Measurements from ENCODE around the gene GATB. TPM values are rescaled to one million over a fixed set of nuclear protein-coding genes. Genes with fewer than 3 reads are reported as not detected.
A peak's percentile ranks its signal among the peaks of the same experiment; 100 is the strongest.
"Not testable (repeated sequence)": the region's sequence is repeated elsewhere in the genome, so short reads cannot be mapped to it uniquely, and the experiment has no call there.

Gene GATB
- total and polyA plus RNA-seq, 2 donors, result 11.7 to 12.8 TPM

DNA sequence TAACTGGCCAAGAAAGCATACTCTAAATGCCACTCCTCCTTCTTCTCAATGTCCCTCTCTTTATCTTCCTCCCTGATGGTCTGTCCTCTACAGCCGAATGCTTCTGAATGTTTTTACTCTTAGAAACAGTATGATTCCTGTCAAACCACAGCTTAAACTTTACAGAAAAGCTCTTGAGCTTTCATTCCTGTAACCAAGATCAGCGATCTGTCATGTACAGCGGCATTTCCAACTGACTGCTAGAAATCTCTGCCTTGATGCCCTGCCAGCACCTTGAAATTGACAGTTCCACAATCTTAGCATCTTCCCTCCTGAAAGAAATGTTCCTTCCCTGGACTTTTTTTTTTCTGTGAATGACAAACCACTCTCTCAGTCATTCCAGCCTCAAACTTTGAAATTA is 11.5 kb upstream of the GATB start:
- 70% methylated on average over 3 of the region's 3 CpGs for WGBS

GRCh38 chr4:151771664-151772063 is 10.9 kb upstream of the GATB start:
- Histone ChIP-seq H3K4me3 (ENCODE audit: low read depth, low read length) (no peak overlapping the region), H3K4me1 (ENCODE audit: insufficient read depth) (no peaks in the 10 kb centered on the region), H3K27ac (ENCODE audit: low read depth) (no peak overlapping the region), H3K36me3 (ENCODE audit: insufficient read depth) (no peaks in the 10 kb centered on the region)
- DNase-seq (ENCODE audit: extremely low spot score), result no peak
- WGBS, result 39% methylated on average over 5 of the region's 5 CpGs

More for the DNA sequence above, 11.5 kb upstream of the GATB start:
- DNase-seq (ENCODE audit: extremely low spot score), result no peak
- H3K4me1 ChIP-seq (ENCODE audit: insufficient read depth), result no peaks in the 10 kb centered on the region
- no peaks in the 10 kb centered on the region for H3K36me3 ChIP-seq (ENCODE audit: insufficient read depth)
- no peak overlapping the region for H3K4me3 ChIP-seq (ENCODE audit: low read depth, low read length)
- H3K27ac ChIP-seq (ENCODE audit: low read depth), result no peak overlapping the region

DNA sequence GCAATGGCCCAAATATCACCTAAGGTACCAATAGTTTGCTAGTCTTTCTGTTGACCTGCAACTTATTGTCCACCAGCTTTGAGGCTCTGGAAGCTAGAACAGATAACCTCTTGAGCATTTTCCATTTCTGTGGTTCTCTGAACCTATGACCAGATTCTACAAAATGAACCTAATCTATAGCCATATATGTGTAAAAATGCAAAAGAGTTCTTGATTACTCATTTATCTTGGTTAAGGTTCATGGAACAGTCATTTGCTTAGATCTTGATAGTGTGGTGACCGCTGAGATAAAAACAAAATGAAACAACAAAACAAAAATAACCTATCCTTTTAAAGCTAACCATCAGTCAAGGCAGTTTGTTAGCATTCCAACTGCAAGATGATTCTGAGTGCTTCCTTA is 9.3 kb upstream of the GATB start:
- DNase-seq (ENCODE audit: extremely low spot score), result no peak
- Histone ChIP-seq H3K4me3 (ENCODE audit: low read depth, low read length) (no peak overlapping the region), H3K27ac (ENCODE audit: low read depth) (no peak overlapping the region), H3K4me1 (ENCODE audit: insufficient read depth) (no peaks in the 10 kb centered on the region), H3K36me3 (ENCODE audit: insufficient read depth) (no peaks in the 10 kb centered on the region)
- 68% methylated on average over 1 of the region's 1 CpG for WGBS

- no peak overlapping the region for H3K4me3 ChIP-seq (ENCODE audit: low read depth, low read length)
- no peaks in the 10 kb centered on the region for H3K4me1 ChIP-seq (ENCODE audit: insufficient read depth)
- no peak overlapping the region for H3K27ac ChIP-seq (ENCODE audit: low read depth)
- DNase-seq (ENCODE audit: extremely low spot score), result no peak
- WGBS, result 81% methylated on average over 2 of the region's 2 CpGs
- H3K36me3 ChIP-seq (ENCODE audit: insufficient read depth), result no peaks in the 10 kb centered on the region
These were observed 8.0 kb upstream of the GATB start for GRCh38 chr4:151768835-151769234.

DNA sequence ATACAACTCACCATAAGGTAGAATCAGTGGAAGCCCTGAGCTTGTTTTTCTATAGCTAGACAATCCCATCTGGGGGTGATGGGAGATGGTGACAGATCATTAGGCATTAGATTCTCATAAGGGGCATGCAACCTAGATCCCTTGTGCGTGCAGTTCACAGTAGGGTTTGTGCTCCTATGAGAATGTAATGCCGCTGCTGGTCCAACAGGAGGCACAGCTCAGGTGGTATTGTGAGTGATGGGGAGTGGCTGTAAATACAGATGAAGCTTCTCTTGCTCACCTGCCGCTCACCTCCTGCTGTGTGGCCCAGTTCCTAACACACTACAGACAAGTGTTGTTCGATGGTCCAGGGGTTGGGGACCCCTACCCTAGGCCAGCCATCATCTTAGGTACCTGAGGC is 5.9 kb upstream of the GATB start:
- H3K4me3 ChIP-seq (ENCODE audit: low read depth, low read length), result no peak overlapping the region
- no peaks in the 10 kb centered on the region for H3K4me1 ChIP-seq (ENCODE audit: insufficient read depth)
- no peaks in the 10 kb centered on the region for H3K36me3 ChIP-seq (ENCODE audit: insufficient read depth)
- H3K27ac ChIP-seq (ENCODE audit: low read depth), result no peak overlapping the region
- DNase-seq (ENCODE audit: extremely low spot score), result no peak
- WGBS, result 86% methylated on average over 4 of the region's 4 CpGs

GRCh38 chr4:151760002-151760401 is 805 bp downstream of the GATB start:
- WGBS, result 16% methylated on average over 3 of the region's 3 CpGs
- DNase-seq (ENCODE audit: extremely low spot score), result no peak
- Histone ChIP-seq H3K27ac (ENCODE audit: low read depth) (no peak overlapping the region), H3K4me3 (ENCODE audit: low read depth, low read length) (peak overlapping the region; percentile 86), H3K36me3 (ENCODE audit: insufficient read depth) (no peaks in the 10 kb centered on the region), H3K4me1 (ENCODE audit: insufficient read depth) (no peaks in the 10 kb centered on the region)

- Histone ChIP-seq H3K4me1 (ENCODE audit: insufficient read depth) (no peaks in the 10 kb centered on the region), H3K27ac (ENCODE audit: low read depth) (no peak overlapping the region), H3K36me3 (ENCODE audit: insufficient read depth) (no peaks in the 10 kb centered on the region), H3K4me3 (ENCODE audit: low read depth, low read length) (no peak overlapping the region)
- 94% methylated on average over 5 of the region's 5 CpGs for WGBS
- DNase-seq (ENCODE audit: extremely low spot score), result no peak
These were observed 7.8 kb downstream of the GATB start for GRCh38 chr4:151753056-151753455.

DNA sequence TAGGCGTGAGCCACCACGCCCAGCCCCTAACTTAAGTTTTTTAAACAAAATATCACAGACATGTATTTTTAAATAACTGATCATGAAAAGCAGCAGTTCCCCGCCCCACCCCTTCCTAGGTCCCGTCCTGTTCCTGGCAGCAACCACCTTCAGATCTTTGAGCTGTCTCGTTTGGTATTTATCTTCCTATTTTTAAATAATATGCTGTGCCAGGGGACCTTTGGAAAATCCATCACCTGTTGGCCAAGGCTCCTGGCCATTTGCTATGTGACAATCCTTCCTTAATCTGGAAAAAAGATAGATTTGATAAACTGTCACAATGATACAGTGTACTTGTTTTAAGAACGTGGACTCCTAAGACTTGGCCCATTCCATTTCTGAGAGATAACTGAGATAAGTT is 10.7 kb downstream of the GATB start:
- Histone ChIP-seq H3K36me3 (ENCODE audit: insufficient read depth) (no peaks in the 10 kb centered on the region), H3K4me1 (ENCODE audit: insufficient read depth) (no peaks in the 10 kb centered on the region), H3K27ac (ENCODE audit: low read depth) (no peak overlapping the region), H3K4me3 (ENCODE audit: low read depth, low read length) (no peak overlapping the region)
- WGBS, result 70% methylated on average over 6 of the region's 6 CpGs
- no peak for DNase-seq (ENCODE audit: extremely low spot score)

DNA sequence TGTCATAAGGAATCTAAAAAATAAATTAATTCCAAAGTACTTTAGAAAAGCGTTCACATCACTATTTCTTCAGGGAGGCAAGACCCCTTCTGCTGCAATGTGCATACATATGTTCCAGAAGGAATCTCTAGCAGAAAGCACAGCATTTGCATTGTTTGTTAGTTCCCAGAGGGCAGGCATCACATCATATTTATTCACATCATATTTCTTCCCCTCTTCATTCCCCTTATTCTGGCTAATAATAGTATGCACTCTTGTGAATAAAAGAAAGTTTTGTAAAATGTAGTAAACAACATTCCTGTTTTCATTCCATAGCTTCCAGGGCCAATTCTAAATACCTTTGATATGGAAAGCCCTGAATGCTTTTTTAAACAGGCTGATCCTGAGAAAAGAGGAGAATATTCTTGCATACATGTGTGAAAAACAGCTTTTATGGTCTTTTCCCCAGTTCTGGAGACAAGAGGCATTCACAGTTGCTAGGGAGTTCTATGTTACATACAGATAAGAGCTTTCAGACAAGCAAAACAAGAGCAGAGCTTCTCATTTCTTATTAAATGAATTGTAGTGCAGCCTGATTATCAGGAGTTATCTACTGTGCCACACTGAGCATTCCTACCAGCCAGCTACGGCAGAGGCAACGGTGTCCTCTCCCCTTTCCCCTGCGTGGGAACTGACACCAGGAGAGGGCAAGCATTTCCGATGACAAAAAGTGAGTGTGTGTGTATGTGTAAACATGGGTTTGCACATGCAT is 15.2 kb downstream of the GATB start:
- H3K4me1 ChIP-seq (ENCODE audit: insufficient read depth), result no peaks in the 10 kb centered on the region
- DNase-seq (ENCODE audit: extremely low spot score), result no peak
- 50% methylated on average over 5 of the region's 5 CpGs for WGBS
- no peaks in the 10 kb centered on the region for H3K36me3 ChIP-seq (ENCODE audit: insufficient read depth)
- no peak overlapping the region for H3K4me3 ChIP-seq (ENCODE audit: low read depth, low read length)
- H3K27ac ChIP-seq (ENCODE audit: low read depth), result no peak overlapping the region

DNA sequence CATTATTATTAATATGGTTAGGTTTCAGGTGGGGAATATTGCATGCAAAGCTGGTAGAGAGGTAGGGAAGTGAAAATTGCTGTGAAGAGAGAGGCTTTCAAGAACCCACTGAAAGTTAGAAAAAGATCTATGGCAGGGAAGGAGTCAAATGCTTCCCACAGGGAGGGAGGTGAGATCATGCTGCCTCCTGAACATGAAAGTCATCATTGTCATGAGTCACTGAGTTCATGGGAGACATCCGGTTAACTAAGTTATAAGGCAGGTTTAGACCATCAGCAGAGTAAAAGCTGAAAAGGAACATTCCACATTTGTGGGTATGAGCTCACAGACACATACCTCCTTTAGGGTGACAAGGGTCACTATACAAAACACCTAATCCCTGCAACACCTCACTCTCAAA is 16.2 kb downstream of the GATB start:
- H3K4me1 ChIP-seq (ENCODE audit: insufficient read depth), result no peaks in the 10 kb centered on the region
- H3K4me3 ChIP-seq (ENCODE audit: low read depth, low read length), result no peak overlapping the region
- H3K27ac ChIP-seq (ENCODE audit: low read depth), result no peak overlapping the region
- DNase-seq (ENCODE audit: extremely low spot score), result no peak
- WGBS, result 56% methylated on average over 1 of the region's 1 CpG
- H3K36me3 ChIP-seq (ENCODE audit: insufficient read depth), result no peaks in the 10 kb centered on the region

GRCh38 chr4:151743894-151744293 is 16.9 kb downstream of the GATB start:
- WGBS, result 89% methylated on average over 4 of the region's 4 CpGs
- Histone ChIP-seq H3K4me1 (ENCODE audit: insufficient read depth) (no peaks in the 10 kb centered on the region), H3K27ac (ENCODE audit: low read depth) (no peak overlapping the region), H3K36me3 (ENCODE audit: insufficient read depth) (no peaks in the 10 kb centered on the region), H3K4me3 (ENCODE audit: low read depth, low read length) (no peak overlapping the region)
- DNase-seq (ENCODE audit: extremely low spot score), result no peak

DNA sequence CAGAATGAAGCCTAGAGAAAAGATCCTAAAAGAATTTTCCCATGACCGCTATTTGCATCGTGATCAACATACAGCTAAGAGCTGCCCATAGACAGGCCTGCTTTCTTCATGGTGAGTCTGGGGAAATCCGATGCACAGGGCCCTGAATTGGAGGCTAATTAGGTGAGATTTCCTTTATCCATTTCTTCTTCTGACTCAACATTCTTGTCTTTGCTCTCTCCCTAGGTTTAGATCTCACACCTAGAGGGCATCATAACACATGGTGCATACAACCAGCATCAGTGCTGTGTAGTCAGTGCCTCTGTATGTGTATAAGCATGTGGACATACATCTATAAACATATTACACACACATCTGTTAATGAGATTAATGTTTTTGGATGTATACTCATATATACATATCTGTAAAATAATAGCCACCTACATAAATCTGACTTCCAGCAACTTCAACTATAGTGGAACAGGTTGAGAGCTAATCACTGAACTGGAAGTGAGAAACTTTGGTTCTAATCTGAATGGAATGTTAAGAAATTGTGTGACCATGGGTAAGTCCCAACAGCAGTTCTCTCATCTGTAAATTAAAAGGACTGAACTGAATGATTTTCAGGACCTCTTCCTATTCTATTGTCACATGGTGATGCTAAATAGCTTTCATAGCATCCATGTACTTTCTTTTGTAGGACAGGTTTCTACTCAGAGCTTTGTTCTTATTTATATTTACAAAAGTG is 17.5 kb downstream of the GATB start:
- 94% methylated on average over 3 of the region's 3 CpGs for WGBS
- H3K4me1 ChIP-seq (ENCODE audit: insufficient read depth), result no peaks in the 10 kb centered on the region
- no peak overlapping the region for H3K4me3 ChIP-seq (ENCODE audit: low read depth, low read length)
- no peak overlapping the region for H3K27ac ChIP-seq (ENCODE audit: low read depth)
- H3K36me3 ChIP-seq (ENCODE audit: insufficient read depth), result peaks cover 1% of the 10 kb centered on the region
- no peak for DNase-seq (ENCODE audit: extremely low spot score)

DNA sequence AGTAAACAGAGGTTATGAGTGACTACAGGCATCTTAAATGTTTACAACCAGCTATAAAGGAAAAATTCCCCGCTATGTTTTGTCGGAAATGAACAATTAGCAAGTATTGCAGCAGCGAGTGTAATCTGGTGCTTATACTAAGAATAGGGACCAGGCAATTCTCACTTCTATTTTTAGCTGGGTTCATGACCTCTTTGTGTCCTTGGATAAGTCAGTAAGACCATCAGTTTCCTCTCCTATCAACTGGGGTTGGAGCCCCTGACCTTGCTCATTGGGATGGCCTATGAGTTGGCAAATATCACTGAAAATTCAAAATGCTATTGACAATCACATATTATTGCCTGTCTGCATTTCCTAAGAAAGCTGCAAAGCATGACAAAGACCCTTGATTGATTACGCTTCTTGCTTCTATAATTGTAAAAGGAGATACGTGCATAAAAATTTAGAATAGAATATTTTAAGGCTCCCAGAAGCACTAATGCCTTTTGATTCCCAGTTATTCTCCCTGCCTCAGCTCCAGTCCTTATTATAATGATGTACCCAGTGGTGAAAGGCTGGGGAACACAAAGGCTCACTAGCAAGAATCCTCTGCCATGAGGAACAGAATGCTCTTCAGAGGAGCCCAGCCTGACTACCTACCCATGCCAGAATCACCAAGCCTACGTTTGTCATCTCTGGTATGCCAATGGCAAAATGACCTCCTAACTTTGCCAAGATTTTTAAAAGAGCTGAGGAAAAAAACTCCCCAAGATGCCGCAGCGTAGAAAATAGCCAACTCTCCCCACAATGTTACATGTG is 21.9 kb downstream of the GATB start:
- Histone ChIP-seq H3K36me3 (ENCODE audit: insufficient read depth) (peaks cover 1% of the 10 kb centered on the region), H3K4me1 (ENCODE audit: insufficient read depth) (no peaks in the 10 kb centered on the region), H3K4me3 (ENCODE audit: low read depth, low read length) (no peak overlapping the region), H3K27ac (ENCODE audit: low read depth) (no peak overlapping the region)
- WGBS, result 87% methylated on average over 8 of the region's 8 CpGs
- DNase-seq (ENCODE audit: extremely low spot score), result no peak

GRCh38 chr4:151736852-151737251 is 24.0 kb downstream of the GATB start:
- H3K4me3 ChIP-seq (ENCODE audit: low read depth, low read length); DNase-seq (ENCODE audit: extremely low spot score); H3K27ac ChIP-seq (ENCODE audit: low read depth); H3K36me3 ChIP-seq (ENCODE audit: insufficient read depth); H3K4me1 ChIP-seq (ENCODE audit: insufficient read depth): not testable (repeated sequence)
- 98% methylated on average over 2 of the region's 2 CpGs for WGBS
